Caco-2 (cell line): Measurements from ENCODE around the gene PRR15L. TPM values are rescaled to one million over a fixed set of nuclear protein-coding genes. Genes with fewer than 3 reads are reported as not detected.
"Not testable (repeated sequence)": the region's sequence is repeated elsewhere in the genome, so short reads cannot be mapped to it uniquely, and the experiment has no call there.

ENCODE experiments used
- BruUV-seq: library from RNA; stranded (reverse); fragments of 400-500 nt; replicated peaks from 2 replicates; lab custom pipeline; 2021; lab: Mats Ljungman, UMichigan
- CTCF ChIA-PET: fragments of 300-600 bp; sonication (Branson Sonifier 250); formaldehyde crosslinking; loops from one replicate; lab custom pipeline; 2022; ENCODE audit warnings: antibody characterized with exemption; lab: Charles Lee
- POLR2A ChIA-PET: fragments of 300-600 bp; sonication (Branson Sonifier 250); formaldehyde crosslinking; loops from one replicate; lab custom pipeline; 2022; ENCODE audit warnings: antibody characterized with exemption; lab: Charles Lee
- DNase-seq, 2 experiments: peaks; one replicate each; pipeline versions ENCODE4 v3.0.0 to v3.0.0-alpha.2; 2020 to 2022
- H3K27me3 ChIP-seq: replicated peaks from 2 replicates; pipeline ENCODE4 v1.6.0; 2011; ENCODE audit warnings: low read length; ENCODE audit not compliant: control insufficient read depth, insufficient read depth
- H3K36me3 ChIP-seq: 2 replicates; pipeline ENCODE4 v1.5.1; 2011; ENCODE audit warnings: low read length; ENCODE audit not compliant: control insufficient read depth, insufficient read depth
- H3K4me1 ChIP-seq: fragments of 250-450 bp; sonication (Bioruptor Pico); 2 replicates; pipeline ENCODE4 v1.5.1; 2020; ENCODE audit warnings: mild to moderate bottlenecking
- H3K4me3 ChIP-seq: 2 replicates; pipeline ENCODE4 v1.5.1; 2011; ENCODE audit warnings: low read depth, mild to moderate bottlenecking, control low read depth, low read length
- H3K9me3 ChIP-seq: fragments of 250-450 bp; sonication (Bioruptor Pico); 2 replicates; pipeline ENCODE4 v1.5.1; 2020; ENCODE audit warnings: mild to moderate bottlenecking, moderate library complexity
- H3K27ac Mint-ChIP-seq: one replicate; pipeline ENCODE4 v1.8.0; 2022; ENCODE audit warnings: mixed read lengths; ENCODE audit not compliant: unreplicated experiment
- H3K27me3 Mint-ChIP-seq: one replicate; pipeline ENCODE4 v1.8.0; 2022; ENCODE audit warnings: mixed read lengths; ENCODE audit not compliant: insufficient read depth, unreplicated experiment
- H3K36me3 Mint-ChIP-seq: one replicate; pipeline ENCODE4 v1.8.0; 2022; ENCODE audit warnings: mild to moderate bottlenecking, mixed read lengths; ENCODE audit not compliant: insufficient read depth, unreplicated experiment
- H3K4me1 Mint-ChIP-seq: one replicate; pipeline ENCODE4 v1.8.0; 2022; ENCODE audit warnings: low read depth, mixed read lengths; ENCODE audit not compliant: unreplicated experiment
- H3K4me3 Mint-ChIP-seq: one replicate; pipeline ENCODE4 v1.8.0; 2022; ENCODE audit warnings: mild to moderate bottlenecking, moderate library complexity, mixed read lengths; ENCODE audit not compliant: unreplicated experiment
- H3K9me3 Mint-ChIP-seq: one replicate; pipeline ENCODE4 v1.8.0; 2022; ENCODE audit warnings: mixed read lengths; ENCODE audit not compliant: unreplicated experiment
- intact Hi-C: fragments of 100-400 bp; cut with micrococcal nuclease; formaldehyde crosslinking; loops from one replicate; pipeline ENCODE4 v1.10.0; 2022; ENCODE audit not compliant: unreplicated experiment
- total RNA-seq: library from RNA; stranded (reverse); gene quantifications from 2 replicates; pipeline ENCODE4 v1.2.3, GENCODE V29; 2022
- TF ChIP-seq, protein P1 (sequence below), 2 experiments: fragments of 200-600 bp in 1 of 2; IDR thresholded peaks; 1 replicate in 1 of 2; 2 replicates in 1 of 2; pipeline versions ENCODE4 v1.5.1 to v1.8.0; 2011 to 2022; ENCODE audit warnings: antibody characterized with exemption in 1 of 2, control low read depth in 1 of 2, inconsistent platforms in 1 of 2, low read depth in 1 of 2, low read length in 1 of 2, mild to moderate bottlenecking in 1 of 2, moderate library complexity in 1 of 2; ENCODE audit not compliant: insufficient read depth in 1 of 2, severe bottlenecking in 1 of 2, unreplicated experiment in 1 of 2

PRR15L gene
- total RNA-seq, 1 experiment from 2014 or later: 24.3 TPM

DNA sequence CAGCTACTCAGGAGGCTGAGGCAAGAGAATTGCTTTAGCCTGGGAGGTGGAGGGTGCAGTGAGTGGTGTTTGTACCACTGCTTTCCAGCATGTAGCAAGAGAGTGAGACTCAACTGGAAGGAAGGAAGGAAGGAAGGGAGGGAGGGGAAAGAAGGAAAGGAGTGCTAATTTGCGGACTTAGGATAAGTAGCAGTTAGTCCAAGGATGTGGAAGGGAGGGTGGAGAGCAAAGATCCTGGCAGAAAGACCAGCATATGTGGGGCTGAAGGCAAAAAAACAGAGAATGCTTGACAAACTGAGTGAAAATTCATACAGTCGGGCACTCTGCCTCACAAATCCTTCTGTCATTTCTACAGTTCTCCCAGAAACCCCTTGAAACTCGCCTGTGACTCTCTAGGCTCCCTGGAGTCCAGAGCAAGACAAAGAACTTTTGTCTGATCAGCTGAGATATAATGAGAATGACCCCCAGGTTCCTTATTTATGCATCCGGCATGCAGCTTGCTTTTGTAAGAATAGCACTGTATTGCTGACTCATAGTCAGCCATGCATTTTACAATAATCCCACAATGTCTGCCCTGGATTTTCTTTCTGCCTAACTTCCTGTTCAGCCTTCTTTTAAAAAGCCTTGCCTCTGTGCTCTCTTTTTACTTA lies 44.7 kb upstream of the PRR15L start:
- intact Hi-C loops: no loop called here

GRCh38 chr17:48001657-48002056 lies 44.0 kb upstream of the PRR15L start:
- H3K9me3 ChIP-seq, DNase-seq, H3K9me3 Mint-ChIP-seq, H3K27ac Mint-ChIP-seq, H3K4me1 ChIP-seq, H3K27me3 ChIP-seq, intact Hi-C loops, H3K36me3 Mint-ChIP-seq, H3K27me3 Mint-ChIP-seq, POLR2A ChIA-PET, H3K4me3 Mint-ChIP-seq, H3K4me3 ChIP-seq, BruUV-seq, H3K36me3 ChIP-seq: not testable (repeated sequence)
- H3K4me1 Mint-ChIP-seq: peaks cover 11% of the 10 kb centered on the region
- CTCF ChIA-PET: interaction anchor here (0.6 to 1.1 kb wide), 2 partner anchors 9 to 10 kb away, joined by 5 read pairs; no protein-coding TSS in a partner anchor

More for the DNA sequence above, 44.7 kb upstream of the PRR15L start:
- CTCF ChIA-PET: interaction anchor here (0.7 to 0.9 kb wide), 2 partner anchors 9 kb away, joined by 4 to 5 read pairs; no protein-coding TSS in a partner anchor
- no peak for DNase-seq
- H3K4me1 ChIP-seq: peaks cover 9% of the 10 kb centered on the region
- Mint-ChIP-seq H3K9me3 (no peaks in the 10 kb centered on the region), H3K36me3 (no peaks in the 10 kb centered on the region), H3K27me3 (no peaks in the 10 kb centered on the region), H3K4me1 (peaks cover 11% of the 10 kb centered on the region), H3K4me3 (no peak overlapping the region), H3K27ac (no peak overlapping the region)
- H3K4me3 ChIP-seq: no peak overlapping the region
- TF ChIP-seq, protein P1, sequence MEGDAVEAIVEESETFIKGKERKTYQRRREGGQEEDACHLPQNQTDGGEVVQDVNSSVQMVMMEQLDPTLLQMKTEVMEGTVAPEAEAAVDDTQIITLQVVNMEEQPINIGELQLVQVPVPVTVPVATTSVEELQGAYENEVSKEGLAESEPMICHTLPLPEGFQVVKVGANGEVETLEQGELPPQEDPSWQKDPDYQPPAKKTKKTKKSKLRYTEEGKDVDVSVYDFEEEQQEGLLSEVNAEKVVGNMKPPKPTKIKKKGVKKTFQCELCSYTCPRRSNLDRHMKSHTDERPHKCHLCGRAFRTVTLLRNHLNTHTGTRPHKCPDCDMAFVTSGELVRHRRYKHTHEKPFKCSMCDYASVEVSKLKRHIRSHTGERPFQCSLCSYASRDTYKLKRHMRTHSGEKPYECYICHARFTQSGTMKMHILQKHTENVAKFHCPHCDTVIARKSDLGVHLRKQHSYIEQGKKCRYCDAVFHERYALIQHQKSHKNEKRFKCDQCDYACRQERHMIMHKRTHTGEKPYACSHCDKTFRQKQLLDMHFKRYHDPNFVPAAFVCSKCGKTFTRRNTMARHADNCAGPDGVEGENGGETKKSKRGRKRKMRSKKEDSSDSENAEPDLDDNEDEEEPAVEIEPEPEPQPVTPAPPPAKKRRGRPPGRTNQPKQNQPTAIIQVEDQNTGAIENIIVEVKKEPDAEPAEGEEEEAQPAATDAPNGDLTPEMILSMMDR (IDR thresholded peaks at IDR 0.05; ENCODE audit: insufficient read depth in 1 of 2, low read depth in 1 of 2, low read length in 1 of 2, severe bottlenecking in 1 of 2, unreplicated experiment in 1 of 2): no peak
- no peaks in the 10 kb centered on the region for H3K9me3 ChIP-seq
- H3K27me3 ChIP-seq: no peaks in the 10 kb centered on the region
- POLR2A ChIA-PET: interaction anchor here (0.5 kb wide), 1 partner anchor 32 kb away, joined by 3 read pairs; the partner anchor contains the start of gene CDK5RAP3
- BruUV-seq: no TSS peak
- H3K36me3 ChIP-seq: no peaks in the 10 kb centered on the region

DNA sequence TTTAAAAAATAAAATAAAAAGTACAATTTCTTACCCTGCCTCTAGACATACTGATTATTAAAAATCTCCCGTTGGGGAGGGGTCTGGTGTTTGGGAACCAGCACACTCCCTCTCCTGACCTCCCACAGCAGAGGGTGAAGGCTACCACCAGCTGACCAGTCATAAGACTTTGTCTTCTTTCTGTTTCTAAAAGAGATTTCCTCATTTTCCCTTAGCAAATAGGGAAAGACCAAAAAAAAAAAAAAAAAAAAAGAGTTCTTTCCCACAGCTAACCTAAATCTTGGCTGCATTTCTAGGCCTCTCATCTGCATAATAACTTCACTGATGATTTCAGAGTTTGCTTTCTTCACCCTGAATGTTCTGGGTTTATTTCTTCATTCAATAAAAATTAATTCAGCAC lies 43.5 kb upstream of the PRR15L start:
- Mint-ChIP-seq H3K27me3 (no peaks in the 10 kb centered on the region), H3K4me1 (peaks cover 11% of the 10 kb centered on the region), H3K9me3 (no peaks in the 10 kb centered on the region), H3K27ac (no peak overlapping the region), H3K4me3 (no peak overlapping the region), H3K36me3 (no peaks in the 10 kb centered on the region)
- no peak for DNase-seq
- H3K4me1 ChIP-seq: peaks cover 9% of the 10 kb centered on the region
- intact Hi-C loops: no loop called here
- ChIA-PET POLR2A (interaction anchor here (0.7 to 1.4 kb wide), 2 partner anchors 30 to 31 kb away, joined by 3 to 11 read pairs; partner anchors contain the start of gene CDK5RAP3), CTCF (interaction anchor here (0.6 to 1.1 kb wide), 2 partner anchors 10 to 11 kb away, joined by 5 read pairs; no protein-coding TSS in a partner anchor)
- no peak overlapping the region for H3K4me3 ChIP-seq
- no peaks in the 10 kb centered on the region for H3K27me3 ChIP-seq
- TF ChIP-seq, protein P1 (IDR thresholded peaks at IDR 0.05; ENCODE audit: insufficient read depth in 1 of 2, low read depth in 1 of 2, low read length in 1 of 2, severe bottlenecking in 1 of 2, unreplicated experiment in 1 of 2): no peak
- H3K36me3 ChIP-seq: no peaks in the 10 kb centered on the region
- no peaks in the 10 kb centered on the region for H3K9me3 ChIP-seq
- BruUV-seq: no TSS peak
